Measurements from ENCODE around the gene STK17B.

The STK17B gene

GRCh38 chr2:196153480-196153879, 17.9 kb downstream of the STK17B start:
- no peaks in the 10 kb centered on the region for H3K27me3 ChIP-seq (ENCODE audit: insufficient read depth, low read length, poor library complexity, severe bottlenecking)
- no peaks in the 10 kb centered on the region for H3F3A ChIP-seq (ENCODE audit: low read depth)
- TF ChIP-seq EZH2phosphoT487 (IDR thresholded peaks at IDR 0.05; ENCODE audit: borderline replicate concordance) (no peak), CTCF (conservative IDR thresholded peaks at IDR 0.05; ENCODE audit: low read length) (no peak)
- H3K79me2 ChIP-seq (ENCODE audit: insufficient read depth, low read length) = peaks cover 92% of the 10 kb centered on the region
- no peaks in the 10 kb centered on the region for H3K9me2 ChIP-seq (replicated peaks; ENCODE audit: low read depth, low read length)
- H3K9me3 ChIP-seq (ENCODE audit: insufficient read depth, low read depth, low read length) = no peaks in the 10 kb centered on the region
- H3K4me2 ChIP-seq (ENCODE audit: low read depth, low read length, poor library complexity, severe bottlenecking) = no peak overlapping the region
- peaks cover 76% of the 10 kb centered on the region for H3K36me3 ChIP-seq (ENCODE audit: insufficient read depth, low read length)
- H3K4me3 ChIP-seq (ENCODE audit: low read length, poor library complexity, severe bottlenecking) = no peak overlapping the region
- no peak overlapping the region for H3K9ac ChIP-seq (ENCODE audit: low read depth, low read length, poor library complexity, severe bottlenecking)
- H3K4me1 ChIP-seq (ENCODE audit: insufficient read depth, low read length, poor library complexity, severe bottlenecking) = peaks cover 26% of the 10 kb centered on the region
- no peak overlapping the region for H2AFZ ChIP-seq (ENCODE audit: low read length)
- H4K20me1 ChIP-seq (ENCODE audit: insufficient read depth, low read length, poor library complexity, severe bottlenecking) = peaks cover 52% of the 10 kb centered on the region

GRCh38 chr2:196149948-196150347, 21.4 kb downstream of the STK17B start:
- no peak overlapping the region for H3K4me2 ChIP-seq (ENCODE audit: low read depth, low read length, poor library complexity, severe bottlenecking)
- H3K79me2 ChIP-seq (ENCODE audit: insufficient read depth, low read length) = peaks cover 62% of the 10 kb centered on the region
- H3K36me3 ChIP-seq (ENCODE audit: insufficient read depth, low read length) = peaks cover 86% of the 10 kb centered on the region
- H4K20me1 ChIP-seq (ENCODE audit: insufficient read depth, low read length, poor library complexity, severe bottlenecking) = peaks cover 22% of the 10 kb centered on the region
- H3K27me3 ChIP-seq (ENCODE audit: insufficient read depth, low read length, poor library complexity, severe bottlenecking) = no peaks in the 10 kb centered on the region
- no peaks in the 10 kb centered on the region for H3K9me2 ChIP-seq (replicated peaks; ENCODE audit: low read depth, low read length)
- no peaks in the 10 kb centered on the region for H3K9me3 ChIP-seq (ENCODE audit: insufficient read depth, low read depth, low read length)
- no peak overlapping the region for H3K9ac ChIP-seq (ENCODE audit: low read depth, low read length, poor library complexity, severe bottlenecking)
- H2AFZ ChIP-seq (ENCODE audit: low read length) = no peak overlapping the region
- H3F3A ChIP-seq (ENCODE audit: low read depth) = no peaks in the 10 kb centered on the region
- H3K4me3 ChIP-seq (ENCODE audit: low read length, poor library complexity, severe bottlenecking) = no peak overlapping the region
- H3K4me1 ChIP-seq (ENCODE audit: insufficient read depth, low read length, poor library complexity, severe bottlenecking) = peaks cover 10% of the 10 kb centered on the region
- TF ChIP-seq CTCF (conservative IDR thresholded peaks at IDR 0.05; ENCODE audit: low read length) = no peak
- no peak for TF ChIP-seq EZH2phosphoT487 (IDR thresholded peaks at IDR 0.05; ENCODE audit: borderline replicate concordance)

GRCh38 chr2:196148736-196149135, 22.6 kb downstream of the STK17B start:
- H3K4me2 ChIP-seq (ENCODE audit: low read depth, low read length, poor library complexity, severe bottlenecking) = no peak overlapping the region
- H3K27me3 ChIP-seq (ENCODE audit: insufficient read depth, low read length, poor library complexity, severe bottlenecking) = no peaks in the 10 kb centered on the region
- no peaks in the 10 kb centered on the region for H3K9me2 ChIP-seq (replicated peaks; ENCODE audit: low read depth, low read length)
- H3K9ac ChIP-seq (ENCODE audit: low read depth, low read length, poor library complexity, severe bottlenecking) = no peak overlapping the region
- H3K4me1 ChIP-seq (ENCODE audit: insufficient read depth, low read length, poor library complexity, severe bottlenecking) = peaks cover 6% of the 10 kb centered on the region
- H3F3A ChIP-seq (ENCODE audit: low read depth) = no peaks in the 10 kb centered on the region
- peaks cover 19% of the 10 kb centered on the region for H4K20me1 ChIP-seq (ENCODE audit: insufficient read depth, low read length, poor library complexity, severe bottlenecking)
- H2AFZ ChIP-seq (ENCODE audit: low read length) = no peak overlapping the region
- H3K79me2 ChIP-seq (ENCODE audit: insufficient read depth, low read length) = peaks cover 52% of the 10 kb centered on the region
- no peak for TF ChIP-seq CTCF (conservative IDR thresholded peaks at IDR 0.05; ENCODE audit: low read length)
- no peak for TF ChIP-seq EZH2phosphoT487 (IDR thresholded peaks at IDR 0.05; ENCODE audit: borderline replicate concordance)
- peaks cover 83% of the 10 kb centered on the region for H3K36me3 ChIP-seq (ENCODE audit: insufficient read depth, low read length)
- H3K4me3 ChIP-seq (ENCODE audit: low read length, poor library complexity, severe bottlenecking) = no peak overlapping the region
- H3K9me3 ChIP-seq (ENCODE audit: insufficient read depth, low read depth, low read length) = no peaks in the 10 kb centered on the region
